SK-N-SH (cell line): ENCODE measurements around the gene AP2A2. TPM values are rescaled to one million over a fixed set of nuclear protein-coding genes. Genes with fewer than 3 reads are reported as not detected.

Source experiments
- CTCF ChIA-PET: fragments of 300-600, 350-600 bp; formaldehyde crosslinking; extraction: SDS; loops from one replicate; lab custom pipeline; 2021; lab: Yijun Ruan, JAX
- POLR2A ChIA-PET: fragments of 350-600 bp; sonication (Branson Sonifier 250); formaldehyde crosslinking; extraction: SDS; loops from one replicate; lab custom pipeline; 2020; ENCODE audit warnings: antibody characterized with exemption, inconsistent platforms; lab: Yijun Ruan, JAX
- DNase-seq: peaks from one replicate; pipeline ENCODE4 v3.0.0; 2012
- H2AFZ ChIP-seq: fragments of 200-600 bp; sonication (generic); 2 replicates; pipeline ENCODE4 v1.8.1; 2016; ENCODE audit warnings: antibody characterized with exemption, mild to moderate bottlenecking, low read depth
- H3F3A ChIP-seq: fragments of 200-600 bp; sonication (generic); replicated peaks from 2 replicates; pipeline ENCODE3; 2016; ENCODE audit warnings: antibody characterized with exemption, mild to moderate bottlenecking; ENCODE audit not compliant: insufficient read depth
- H3K27ac ChIP-seq, 2 experiments: fragments of 200-500 bp in 1 of 2; fragments of 200-600 bp in 1 of 2; sonication (Bioruptor generic) in 1 of 2; sonication (generic), shearing (Covaris generic) in 1 of 2; 2 replicates each; pipeline versions ENCODE4 v1.5.1 to v1.6.1; 2014 to 2016; ENCODE audit warnings: low read depth in 2 of 2, inconsistent platforms in 1 of 2, low read length in 1 of 2, mild to moderate bottlenecking in 1 of 2, mixed read lengths in 1 of 2
- H3K27me3 ChIP-seq: fragments of 200-600 bp; sonication (generic), shearing (Covaris generic); 2 replicates; pipeline ENCODE4 v1.6.1; 2016; ENCODE audit warnings: mixed run types; ENCODE audit not compliant: insufficient read depth
- H3K36me3 ChIP-seq, 2 experiments: fragments of 200-500 bp in 1 of 2; fragments of 200-600 bp in 1 of 2; sonication (Bioruptor generic) in 1 of 2; sonication (generic) in 1 of 2; replicated peaks in 1 of 2; 2 replicates each; pipeline versions ENCODE3 to v1.5.1; 2014 to 2016; ENCODE audit warnings: low read length in 1 of 2, mild to moderate bottlenecking in 1 of 2; ENCODE audit not compliant: insufficient read depth in 2 of 2, control insufficient read depth in 1 of 2
- H3K4me1 ChIP-seq, 2 experiments: fragments of 200-500 bp in 1 of 2; fragments of 200-600 bp in 1 of 2; sonication (Bioruptor generic) in 1 of 2; sonication (generic), shearing (Covaris generic) in 1 of 2; 2 replicates each; pipeline versions ENCODE4 v1.5.1 to v1.6.1; 2014 to 2016; ENCODE audit warnings: low read depth in 1 of 2, low read length in 1 of 2, mixed run types in 1 of 2; ENCODE audit not compliant: insufficient read depth in 2 of 2, control insufficient read depth in 1 of 2
- H3K4me2 ChIP-seq: fragments of 200-600 bp; sonication (generic), shearing (Covaris generic); 2 replicates; pipeline ENCODE4 v1.6.1; 2017; ENCODE audit warnings: mixed run types
- H3K4me3 ChIP-seq, 2 experiments: fragments of 200-500 bp in 1 of 2; fragments of 200-600 bp in 1 of 2; sonication (Bioruptor generic) in 1 of 2; sonication (generic), shearing (Covaris generic) in 1 of 2; 2 replicates each; pipeline versions ENCODE4 v1.5.1 to v1.8.1; 2014 to 2016; ENCODE audit warnings: low read depth in 2 of 2, inconsistent platforms in 1 of 2, low read length in 1 of 2, mild to moderate bottlenecking in 1 of 2, mixed read lengths in 1 of 2, moderate library complexity in 1 of 2
- H3K79me2 ChIP-seq: fragments of 200-600 bp; sonication (generic); 2 replicates; pipeline ENCODE4 v1.8.1; 2017; ENCODE audit warnings: mild to moderate bottlenecking; ENCODE audit not compliant: insufficient read depth
- H3K9ac ChIP-seq: fragments of 200-600 bp; sonication (generic); 2 replicates; pipeline ENCODE4 v1.6.1; 2017; ENCODE audit warnings: mixed run types
- H3K9me2 ChIP-seq: fragments of 200-600 bp; sonication (generic); 2 replicates; pipeline ENCODE4 v1.6.1; 2017; ENCODE audit warnings: mixed run types
- H3K9me3 ChIP-seq: fragments of 200-600 bp; sonication (generic); 2 replicates; pipeline ENCODE4 v1.6.1; 2017; ENCODE audit warnings: mixed run types, mild to moderate bottlenecking, moderate library complexity
- H4K20me1 ChIP-seq: fragments of 200-600 bp; sonication (generic); 2 replicates; pipeline ENCODE4 v1.6.1; 2017; ENCODE audit warnings: mild to moderate bottlenecking, mixed run types; ENCODE audit not compliant: insufficient read depth
- CHD2 ChIP-seq: fragments of 150-350 bp; IDR thresholded peaks from 2 replicates; pipeline ENCODE4 v1.6.1; 2018; ENCODE audit warnings: low read length; ENCODE audit not compliant: partially characterized antibody
- EP300 ChIP-seq, 2 experiments: IDR thresholded peaks; 2 replicates each; pipeline versions ENCODE4 v1.4.0 to v1.6.1; 2012; ENCODE audit warnings: borderline replicate concordance in 1 of 2, low read depth in 1 of 2, low read length in 1 of 2
- FOSL2 ChIP-seq: IDR thresholded peaks from 2 replicates; pipeline ENCODE4 v1.4.0; 2012; ENCODE audit warnings: low read depth, mild to moderate bottlenecking, moderate library complexity, borderline replicate concordance
- FOXM1 ChIP-seq: IDR thresholded peaks from 2 replicates; pipeline ENCODE4 v1.4.0; 2012; ENCODE audit warnings: low read depth, mild to moderate bottlenecking
- GATA2 ChIP-seq: sonication (generic); formaldehyde crosslinking; IDR thresholded peaks from 2 replicates; pipeline ENCODE4 v1.5.0; 2020; ENCODE audit warnings: mild to moderate bottlenecking, missing genetic modification reagents
- MXI1 ChIP-seq: IDR thresholded peaks from 2 replicates; pipeline ENCODE4 v1.6.1; 2012; ENCODE audit warnings: mild to moderate bottlenecking, low read depth, low read length, improper control_type of control experiment
- NFIC ChIP-seq: IDR thresholded peaks from 2 replicates; pipeline ENCODE4 v1.4.0; 2012; ENCODE audit warnings: borderline replicate concordance
- NRF1 ChIP-seq: IDR thresholded peaks from 2 replicates; pipeline ENCODE4 v1.6.1; 2012; ENCODE audit warnings: low read depth, mild to moderate bottlenecking, low read length
- POLR2AphosphoS5 ChIP-seq: IDR thresholded peaks from 2 replicates; pipeline ENCODE4 v1.6.1; 2012; ENCODE audit warnings: low read depth, low read length
- RCOR1 ChIP-seq: fragments of 150-350 bp; IDR thresholded peaks from 2 replicates; pipeline ENCODE4 v1.6.1; 2017; ENCODE audit warnings: antibody characterized with exemption, low read length
- RFX5 ChIP-seq: IDR thresholded peaks from 2 replicates; pipeline ENCODE4 v1.6.1; 2012; ENCODE audit warnings: mild to moderate bottlenecking, improper control_type of control experiment, low read length
- RXRA ChIP-seq: IDR thresholded peaks from 2 replicates; pipeline ENCODE4 v1.4.0; 2012; ENCODE audit warnings: low read depth, mild to moderate bottlenecking, borderline replicate concordance
- TAF1 ChIP-seq: IDR thresholded peaks from 2 replicates; pipeline ENCODE4 v1.6.1; 2012; ENCODE audit warnings: low read depth, mild to moderate bottlenecking, low read length, moderate library complexity, borderline replicate concordance
- YY1 ChIP-seq: IDR thresholded peaks from 2 replicates; pipeline ENCODE4 v1.4.0; 2012; ENCODE audit warnings: low read depth, mild to moderate bottlenecking
- WGBS: methylation state at CpG from one replicate; pipeline ENCODE4 v1.1.6; 2017; ENCODE audit warnings: low lambda C conversion rate; 5-methylcytosine and 5-hydroxymethylcytosine counted together
- polyA plus RNA-seq, 3 experiments: library from polyadenylated mRNA; depleted of rRNA; stranded (reverse); fragments of >200 nt; gene quantifications; 2 replicates each; pipeline ENCODE4 v1.2.3, GENCODE V29; 2012
- TF ChIP-seq, protein P1 (sequence below): IDR thresholded peaks from 2 replicates; pipeline ENCODE4 v1.4.0; 2012; ENCODE audit warnings: low read depth, borderline replicate concordance
- TF ChIP-seq, protein P2 (sequence below): IDR thresholded peaks from 2 replicates; pipeline ENCODE4 v1.4.0; 2012; ENCODE audit warnings: low read depth, borderline replicate concordance
- TF ChIP-seq, protein P3 (sequence below): fragments of 150-350 bp; IDR thresholded peaks from 2 replicates; pipeline ENCODE4 v1.6.1; 2017; ENCODE audit warnings: antibody characterized with exemption, low read length, low read depth, borderline replicate concordance
- TF ChIP-seq, protein P4 (sequence below): fragments of 150-350 bp; IDR thresholded peaks from 2 replicates; pipeline ENCODE4 v1.6.1; 2016; ENCODE audit warnings: mild to moderate bottlenecking, low read depth, low read length

The AP2A2 gene
- polyA plus RNA-seq, 1 of the 3 experiments (the other 2 are of a cell fraction) = 42.7 TPM

DNA sequence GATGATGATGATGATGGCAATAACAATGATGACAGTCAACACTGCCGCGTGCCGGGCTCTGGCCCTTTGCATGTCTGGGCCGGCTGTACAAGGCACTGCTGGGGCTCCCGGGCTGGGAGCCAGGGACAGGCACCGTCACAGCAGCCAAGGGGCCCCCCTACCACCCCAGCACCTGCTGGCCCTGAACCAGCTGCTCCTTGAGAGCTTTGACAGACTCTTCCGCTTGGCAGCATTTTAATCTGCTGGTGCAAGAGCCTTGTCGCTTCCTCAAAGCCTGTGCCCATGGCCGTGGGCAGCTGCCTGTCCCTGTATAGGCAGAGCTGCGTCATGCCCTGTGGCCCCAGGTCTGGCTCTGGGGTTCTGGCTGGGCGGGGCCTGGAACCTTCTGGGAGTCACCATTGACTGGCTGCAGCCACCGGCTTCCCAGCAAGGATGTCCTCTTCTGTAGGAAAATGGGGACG is 123.8 kb downstream of the AP2A2 start:
- Histone ChIP-seq H3K9ac (no peak overlapping the region), H3K27me3 (no peaks in the 10 kb centered on the region; the same call in 1 of the 2 replicates), H3K9me2 (no peaks in the 10 kb centered on the region), H2AFZ (no peak overlapping the region), H3K27ac (no peak overlapping the region), H3K4me3 (no peak overlapping the region), H3K36me3 (no peaks in the 10 kb centered on the region), H3K9me3 (no peaks in the 10 kb centered on the region), H3F3A (no peaks in the 10 kb centered on the region), H4K20me1 (no peaks in the 10 kb centered on the region), H3K4me2 (no peak overlapping the region), H3K4me1 (peaks cover 0 to 18% of the 10 kb centered on the region in 2 experiments; a peak in 1 of 4 replicates), H3K79me2 (no peaks in the 10 kb centered on the region)
- POLR2A ChIA-PET = no interaction called here
- WGBS = 92% methylated on average over 5 of the region's 13 CpGs
- no peak for TF ChIP-seq CHD2
- TF ChIP-seq, protein P1, sequence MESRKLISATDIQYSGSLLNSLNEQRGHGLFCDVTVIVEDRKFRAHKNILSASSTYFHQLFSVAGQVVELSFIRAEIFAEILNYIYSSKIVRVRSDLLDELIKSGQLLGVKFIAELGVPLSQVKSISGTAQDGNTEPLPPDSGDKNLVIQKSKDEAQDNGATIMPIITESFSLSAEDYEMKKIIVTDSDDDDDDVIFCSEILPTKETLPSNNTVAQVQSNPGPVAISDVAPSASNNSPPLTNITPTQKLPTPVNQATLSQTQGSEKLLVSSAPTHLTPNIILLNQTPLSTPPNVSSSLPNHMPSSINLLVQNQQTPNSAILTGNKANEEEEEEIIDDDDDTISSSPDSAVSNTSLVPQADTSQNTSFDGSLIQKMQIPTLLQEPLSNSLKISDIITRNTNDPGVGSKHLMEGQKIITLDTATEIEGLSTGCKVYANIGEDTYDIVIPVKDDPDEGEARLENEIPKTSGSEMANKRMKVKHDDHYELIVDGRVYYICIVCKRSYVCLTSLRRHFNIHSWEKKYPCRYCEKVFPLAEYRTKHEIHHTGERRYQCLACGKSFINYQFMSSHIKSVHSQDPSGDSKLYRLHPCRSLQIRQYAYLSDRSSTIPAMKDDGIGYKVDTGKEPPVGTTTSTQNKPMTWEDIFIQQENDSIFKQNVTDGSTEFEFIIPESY = no peak
- CTCF ChIA-PET = interaction anchor here (0.7 to 3.2 kb wide), 11 partner anchors 8 to 204 kb away, joined by 3 to 70 read pairs (median 21); partner anchors contain the start of genes AP2A2, MUC6, POLR2L and TSPAN4
- DNase-seq = no peak

DNA sequence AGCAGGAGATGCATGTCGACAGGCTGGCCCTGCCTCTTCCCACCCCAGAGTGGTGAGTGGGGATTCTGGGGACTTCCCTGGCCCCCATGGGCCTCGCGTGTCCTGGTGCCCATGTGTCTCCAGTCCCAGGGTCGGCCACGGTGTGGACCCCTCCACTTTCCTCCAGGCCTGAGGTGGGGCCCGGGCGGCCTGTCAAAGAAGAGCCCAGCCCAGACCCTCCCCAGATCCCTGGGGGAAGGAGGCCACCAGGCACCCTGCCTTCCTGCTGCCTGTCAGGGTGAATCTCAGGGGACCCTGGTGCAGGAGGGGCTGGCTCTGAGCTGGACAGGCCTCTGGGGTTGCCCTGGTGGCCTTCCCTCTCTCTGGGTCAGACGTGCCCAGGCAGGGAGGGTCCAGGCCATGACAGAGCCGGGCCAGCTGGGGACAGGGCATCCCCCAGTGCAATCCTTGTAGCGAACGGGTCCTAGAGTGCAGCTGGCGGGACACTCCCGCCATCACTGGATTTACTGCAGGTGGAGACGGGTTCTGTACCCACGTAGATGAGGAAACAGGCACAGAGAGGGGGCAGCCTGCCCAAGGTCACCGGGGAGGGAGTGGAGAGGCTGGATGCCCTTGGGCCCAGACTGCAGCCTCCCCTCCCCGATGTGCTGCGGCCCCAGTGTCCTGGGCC is 124.4 kb downstream of the AP2A2 start:
- Histone ChIP-seq H4K20me1 (no peaks in the 10 kb centered on the region), H3K36me3 (no peaks in the 10 kb centered on the region), H3F3A (no peaks in the 10 kb centered on the region), H3K9me3 (no peaks in the 10 kb centered on the region), H3K9ac (no peak overlapping the region), H3K27ac (no peak overlapping the region), H3K4me3 (no peak overlapping the region), H3K9me2 (no peaks in the 10 kb centered on the region), H2AFZ (no peak overlapping the region), H3K79me2 (no peaks in the 10 kb centered on the region), H3K27me3 (no peaks in the 10 kb centered on the region; the same call in 1 of the 2 replicates), H3K4me2 (no peak overlapping the region), H3K4me1 (peaks cover 0 to 22% of the 10 kb centered on the region in 2 experiments; a peak in 1 of 4 replicates)
- peak; percentile 34 for DNase-seq
- WGBS = 66% methylated on average over 6 of the region's 18 CpGs
- CTCF ChIA-PET = interaction anchor here (0.6 to 3.2 kb wide), 30 partner anchors 8 to 216 kb away, joined by 3 to 70 read pairs (median 5); partner anchors contain the start of genes AP2A2, MUC6, POLR2L and TSPAN4
- TF ChIP-seq YY1 = no peak
- no peak for TF ChIP-seq FOXM1
- TF ChIP-seq, protein P2, sequence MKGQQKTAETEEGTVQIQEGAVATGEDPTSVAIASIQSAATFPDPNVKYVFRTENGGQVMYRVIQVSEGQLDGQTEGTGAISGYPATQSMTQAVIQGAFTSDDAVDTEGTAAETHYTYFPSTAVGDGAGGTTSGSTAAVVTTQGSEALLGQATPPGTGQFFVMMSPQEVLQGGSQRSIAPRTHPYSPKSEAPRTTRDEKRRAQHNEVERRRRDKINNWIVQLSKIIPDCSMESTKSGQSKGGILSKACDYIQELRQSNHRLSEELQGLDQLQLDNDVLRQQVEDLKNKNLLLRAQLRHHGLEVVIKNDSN = no peak
- no peak for TF ChIP-seq MXI1
- TF ChIP-seq NFIC = no peak
- TF ChIP-seq, protein P3, sequence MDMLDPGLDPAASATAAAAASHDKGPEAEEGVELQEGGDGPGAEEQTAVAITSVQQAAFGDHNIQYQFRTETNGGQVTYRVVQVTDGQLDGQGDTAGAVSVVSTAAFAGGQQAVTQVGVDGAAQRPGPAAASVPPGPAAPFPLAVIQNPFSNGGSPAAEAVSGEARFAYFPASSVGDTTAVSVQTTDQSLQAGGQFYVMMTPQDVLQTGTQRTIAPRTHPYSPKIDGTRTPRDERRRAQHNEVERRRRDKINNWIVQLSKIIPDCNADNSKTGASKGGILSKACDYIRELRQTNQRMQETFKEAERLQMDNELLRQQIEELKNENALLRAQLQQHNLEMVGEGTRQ = no peak
- no peak for TF ChIP-seq EP300 (IDR thresholded peaks at IDR 0.05; ENCODE audit: borderline replicate concordance in 1 of 2, low read depth in 1 of 2, low read length in 1 of 2)
- TF ChIP-seq, protein P4, sequence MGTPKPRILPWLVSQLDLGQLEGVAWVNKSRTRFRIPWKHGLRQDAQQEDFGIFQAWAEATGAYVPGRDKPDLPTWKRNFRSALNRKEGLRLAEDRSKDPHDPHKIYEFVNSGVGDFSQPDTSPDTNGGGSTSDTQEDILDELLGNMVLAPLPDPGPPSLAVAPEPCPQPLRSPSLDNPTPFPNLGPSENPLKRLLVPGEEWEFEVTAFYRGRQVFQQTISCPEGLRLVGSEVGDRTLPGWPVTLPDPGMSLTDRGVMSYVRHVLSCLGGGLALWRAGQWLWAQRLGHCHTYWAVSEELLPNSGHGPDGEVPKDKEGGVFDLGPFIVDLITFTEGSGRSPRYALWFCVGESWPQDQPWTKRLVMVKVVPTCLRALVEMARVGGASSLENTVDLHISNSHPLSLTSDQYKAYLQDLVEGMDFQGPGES = no peak
- TF ChIP-seq RFX5 = no peak
- no peak for TF ChIP-seq RCOR1
- TF ChIP-seq RXRA = no peak
- TF ChIP-seq TAF1 = no peak
- TF ChIP-seq NRF1 = no peak
- TF ChIP-seq FOSL2 = no peak
- no peak for TF ChIP-seq GATA2 (CRISPR knock-in tag)
- TF ChIP-seq, protein P1 = no peak
- TF ChIP-seq POLR2AphosphoS5 = no peak
- POLR2A ChIA-PET = no interaction called here
